H1 (cell line): ENCODE results near the gene HAPLN3.

Experiments
- BACH1 ChIP-seq: IDR thresholded peaks from 2 replicates; pipeline ENCODE4 v1.6.1; 2012; ENCODE audit warnings: low read length, improper control_type of control experiment
- CBX8 ChIP-seq: fragments of 300-800, 300-1000 bp; sonication (generic); IDR thresholded peaks from 2 replicates; pipeline ENCODE4 v1.7.1; 2016; ENCODE audit warnings: low read depth, low read length, borderline replicate concordance
- CHD1 ChIP-seq: IDR thresholded peaks from 2 replicates; pipeline ENCODE4 v1.6.1; 2012; ENCODE audit warnings: low read depth, low read length, improper control_type of control experiment
- CHD2 ChIP-seq: IDR thresholded peaks from 2 replicates; pipeline ENCODE4 v1.6.1; 2012; ENCODE audit warnings: low read length, improper control_type of control experiment
- EZH2 ChIP-seq: fragments of 200-600 bp; sonication (generic); IDR thresholded peaks from 2 replicates; pipeline ENCODE4 v1.7.1; 2012; ENCODE audit warnings: low read depth, mild to moderate bottlenecking, moderate library complexity, low read length, inconsistent platforms; ENCODE audit not compliant: severe bottlenecking
- POLR2A ChIP-seq, 2 experiments: IDR thresholded peaks; 1 replicate in 1 of 2; 2 replicates in 1 of 2; pipeline ENCODE4 v1.6.1; 2011; ENCODE audit warnings: low read depth in 2 of 2, low read length in 2 of 2, mild to moderate bottlenecking in 2 of 2; ENCODE audit errors: control extremely low read depth in 1 of 2
- POLR2AphosphoS5 ChIP-seq: IDR thresholded peaks from 2 replicates; pipeline ENCODE4 v1.6.1; 2011; ENCODE audit warnings: low read depth, low read length
- YY1 ChIP-seq: IDR thresholded peaks from 2 replicates; pipeline ENCODE4 v1.6.1; 2011; ENCODE audit warnings: low read depth, mild to moderate bottlenecking, low read length
- TF ChIP-seq, protein P1 (sequence below), 3 experiments: IDR thresholded peaks; 1 replicate in 2 of 3; 2 replicates in 1 of 3; pipeline versions ENCODE4 v1.5.1 to v1.6.1; 2011; ENCODE audit warnings: low read length in 3 of 3, mild to moderate bottlenecking in 3 of 3, inconsistent platforms in 2 of 3, low read depth in 1 of 3, moderate library complexity in 1 of 3; ENCODE audit not compliant: insufficient read depth in 1 of 3; ENCODE audit errors: control extremely low read depth in 1 of 3
- TF ChIP-seq, protein P2 (sequence below): IDR thresholded peaks from 2 replicates; pipeline ENCODE4 v1.6.1; 2011; ENCODE audit warnings: low read length, improper control_type of control experiment

DNA sequence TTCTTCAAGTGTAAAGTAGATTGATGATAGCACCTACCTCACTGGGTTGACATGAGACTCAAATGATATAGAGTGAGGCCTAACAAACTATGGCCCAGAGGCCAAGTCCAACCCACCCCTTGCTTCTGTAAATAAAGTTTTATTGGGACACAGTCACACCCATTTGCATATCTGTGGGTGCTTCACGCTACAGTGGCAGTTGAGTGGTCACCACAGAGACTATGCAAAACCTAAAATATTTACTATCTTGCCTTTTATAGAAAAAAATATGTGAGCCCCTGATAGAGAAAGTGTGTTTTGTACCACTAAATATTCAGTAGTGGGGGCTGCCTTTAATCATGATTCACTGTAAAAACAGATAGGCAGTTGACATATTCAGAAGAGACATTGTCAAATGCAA is 54.1 kb downstream of the HAPLN3 start:
- TF ChIP-seq CHD1 (no peak), POLR2A (IDR thresholded peaks at IDR 0.05; ENCODE audit: control extremely low read depth in 1 of 2, low read depth in 2 of 2, low read length in 2 of 2) (no peak), CHD2 (no peak), CBX8 (no peak), EZH2 (no peak), POLR2AphosphoS5 (no peak), YY1 (no peak), BACH1 (no peak)
- TF ChIP-seq, protein P1, sequence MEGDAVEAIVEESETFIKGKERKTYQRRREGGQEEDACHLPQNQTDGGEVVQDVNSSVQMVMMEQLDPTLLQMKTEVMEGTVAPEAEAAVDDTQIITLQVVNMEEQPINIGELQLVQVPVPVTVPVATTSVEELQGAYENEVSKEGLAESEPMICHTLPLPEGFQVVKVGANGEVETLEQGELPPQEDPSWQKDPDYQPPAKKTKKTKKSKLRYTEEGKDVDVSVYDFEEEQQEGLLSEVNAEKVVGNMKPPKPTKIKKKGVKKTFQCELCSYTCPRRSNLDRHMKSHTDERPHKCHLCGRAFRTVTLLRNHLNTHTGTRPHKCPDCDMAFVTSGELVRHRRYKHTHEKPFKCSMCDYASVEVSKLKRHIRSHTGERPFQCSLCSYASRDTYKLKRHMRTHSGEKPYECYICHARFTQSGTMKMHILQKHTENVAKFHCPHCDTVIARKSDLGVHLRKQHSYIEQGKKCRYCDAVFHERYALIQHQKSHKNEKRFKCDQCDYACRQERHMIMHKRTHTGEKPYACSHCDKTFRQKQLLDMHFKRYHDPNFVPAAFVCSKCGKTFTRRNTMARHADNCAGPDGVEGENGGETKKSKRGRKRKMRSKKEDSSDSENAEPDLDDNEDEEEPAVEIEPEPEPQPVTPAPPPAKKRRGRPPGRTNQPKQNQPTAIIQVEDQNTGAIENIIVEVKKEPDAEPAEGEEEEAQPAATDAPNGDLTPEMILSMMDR (IDR thresholded peaks at IDR 0.05; ENCODE audit: control extremely low read depth in 1 of 3, insufficient read depth in 1 of 3, low read depth in 1 of 3, low read length in 3 of 3): no peak
- TF ChIP-seq, protein P2, sequence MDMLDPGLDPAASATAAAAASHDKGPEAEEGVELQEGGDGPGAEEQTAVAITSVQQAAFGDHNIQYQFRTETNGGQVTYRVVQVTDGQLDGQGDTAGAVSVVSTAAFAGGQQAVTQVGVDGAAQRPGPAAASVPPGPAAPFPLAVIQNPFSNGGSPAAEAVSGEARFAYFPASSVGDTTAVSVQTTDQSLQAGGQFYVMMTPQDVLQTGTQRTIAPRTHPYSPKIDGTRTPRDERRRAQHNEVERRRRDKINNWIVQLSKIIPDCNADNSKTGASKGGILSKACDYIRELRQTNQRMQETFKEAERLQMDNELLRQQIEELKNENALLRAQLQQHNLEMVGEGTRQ: no peak
